Endothelial cell of umbilical vein (primary cell): Measurements from ENCODE around the gene MRPS6. TPM values are rescaled to one million over a fixed set of nuclear protein-coding genes. Genes with fewer than 3 reads are reported as not detected.

ENCODE experiments used
- BruUV-seq: library from RNA; stranded (reverse); fragments of 400-500 nt; replicated peaks from 2 replicates; lab custom pipeline; 2021; lab: Mats Ljungman, UMichigan
- CTCF ChIA-PET: fragments of 300-600, 350-600 bp; sonication (Branson Sonifier 250); formaldehyde crosslinking; loops from one replicate; lab custom pipeline; 2021; ENCODE audit warnings: antibody characterized with exemption, inconsistent platforms; lab: Charles Lee
- POLR2A ChIA-PET: fragments of 300-600, 350-600 bp; sonication (Branson Sonifier 250); formaldehyde crosslinking; loops from one replicate; lab custom pipeline; 2021; ENCODE audit warnings: antibody characterized with exemption, inconsistent platforms; lab: Charles Lee
- DNase-seq: peaks from one replicate; pipeline ENCODE4 v3.0.0-alpha.2; 2011; ENCODE audit warnings: low read depth, low spot score
- FAIRE-seq: peaks from 2 replicates; lab custom pipeline; 2011; peaks lifted over from hg19 to GRCh38; lab: Jason Lieb, UNC
- H2AFZ ChIP-seq: 2 replicates; pipeline ENCODE4 v1.6.0; 2012; ENCODE audit warnings: low read depth, low read length, control low read depth, inconsistent platforms
- H3K27ac ChIP-seq: 2 replicates; pipeline ENCODE4 v1.5.1; 2011; ENCODE audit warnings: low read depth, mild to moderate bottlenecking, control low read depth, low read length, moderate library complexity; ENCODE audit not compliant: insufficient read depth
- H3K27me3 ChIP-seq, 2 experiments: 2 replicates each; pipeline versions ENCODE4 v1.6.0 to v1.6.1; 2011; ENCODE audit warnings: low read length in 2 of 2, mixed read lengths in 1 of 2; ENCODE audit not compliant: control insufficient read depth in 2 of 2, insufficient read depth in 2 of 2
- H3K36me3 ChIP-seq, 2 experiments: 2 replicates in 1 of 2; 3 replicates in 1 of 2; pipeline ENCODE4 v1.5.1; 2011; ENCODE audit warnings: low read length in 2 of 2, mild to moderate bottlenecking in 1 of 2, moderate library complexity in 1 of 2; ENCODE audit not compliant: control insufficient read depth in 2 of 2, insufficient read depth in 2 of 2; ENCODE audit errors: extremely low read depth in 1 of 2
- H3K4me1 ChIP-seq: 3 replicates; pipeline ENCODE4 v1.5.1; 2011; ENCODE audit warnings: mild to moderate bottlenecking, low read length; ENCODE audit not compliant: control insufficient read depth, insufficient read depth; ENCODE audit errors: extremely low read depth
- H3K4me2 ChIP-seq: 2 replicates; pipeline ENCODE4 v1.6.1; 2011; ENCODE audit warnings: low read length, control low read depth, mixed read lengths; ENCODE audit not compliant: insufficient read depth
- H3K4me3 ChIP-seq, 3 experiments: fragments of 200-600 bp in 1 of 3; sonication (generic), shearing (Covaris generic) in 1 of 3; replicated peaks in 1 of 3; 2 replicates each; pipeline ENCODE4 v1.5.1; 2011 to 2016; ENCODE audit warnings: control low read depth in 3 of 3, low read length in 3 of 3, mild to moderate bottlenecking in 2 of 3, inconsistent platforms in 1 of 3, low read depth in 1 of 3, moderate library complexity in 1 of 3; ENCODE audit not compliant: insufficient read depth in 1 of 3
- H3K79me2 ChIP-seq: 2 replicates; pipeline ENCODE4 v1.6.0; 2012; ENCODE audit warnings: low read length, inconsistent platforms; ENCODE audit not compliant: control insufficient read depth, insufficient read depth
- H3K9ac ChIP-seq: replicated peaks from 2 replicates; pipeline ENCODE3; 2011; ENCODE audit warnings: low read length, control low read depth; ENCODE audit not compliant: insufficient read depth; ENCODE audit errors: extremely low read depth
- H3K9me1 ChIP-seq: replicated peaks from 3 replicates; pipeline ENCODE4 v1.6.0; 2011; ENCODE audit warnings: mild to moderate bottlenecking, low read length; ENCODE audit not compliant: control insufficient read depth, insufficient read depth; ENCODE audit errors: extremely low read depth
- H3K9me3 ChIP-seq: replicated peaks from 2 replicates; pipeline ENCODE4 v1.5.1; 2012; ENCODE audit warnings: low read length, inconsistent platforms; ENCODE audit not compliant: control insufficient read depth, insufficient read depth
- H4K20me1 ChIP-seq: replicated peaks from 2 replicates; pipeline ENCODE3; 2011; ENCODE audit warnings: mild to moderate bottlenecking, low read length; ENCODE audit not compliant: control insufficient read depth, insufficient read depth; ENCODE audit errors: extremely low read depth
- CTCF ChIP-seq, 2 donors: IDR thresholded peaks; 1 replicate in 1 of 2; 2 replicates in 1 of 2; pipeline ENCODE4 v1.5.1; 2011; ENCODE audit warnings: low read length in 2 of 2, mild to moderate bottlenecking in 2 of 2, moderate library complexity in 2 of 2, control low read depth in 1 of 2, inconsistent platforms in 1 of 2, low read depth in 1 of 2; ENCODE audit not compliant: insufficient read depth in 1 of 2; ENCODE audit errors: extremely low read depth in 1 of 2
- EZH2 ChIP-seq: IDR thresholded peaks from 2 replicates; pipeline ENCODE4 v1.6.1; 2012; ENCODE audit warnings: borderline replicate concordance, low read depth, mild to moderate bottlenecking, moderate library complexity, low read length, inconsistent platforms; ENCODE audit not compliant: severe bottlenecking
- FOS ChIP-seq: IDR thresholded peaks from 2 replicates; pipeline ENCODE4 v1.6.1; 2011; ENCODE audit warnings: mild to moderate bottlenecking, low read length, moderate library complexity, borderline replicate concordance; ENCODE audit not compliant: insufficient read depth
- GATA2 ChIP-seq: IDR thresholded peaks from 2 replicates; pipeline ENCODE4 v1.7.0; 2011; ENCODE audit warnings: low read depth, mild to moderate bottlenecking, moderate library complexity, mixed read lengths, low read length; ENCODE audit not compliant: insufficient read length, insufficient read depth
- JUN ChIP-seq: IDR thresholded peaks from 2 replicates; pipeline ENCODE4 v1.6.1; 2011; ENCODE audit warnings: borderline replicate concordance, low read depth; ENCODE audit not compliant: insufficient read length, insufficient read depth
- MAX ChIP-seq: IDR thresholded peaks from 2 replicates; pipeline ENCODE4 v1.6.1; 2011; ENCODE audit not compliant: insufficient read depth, insufficient read length
- MYC ChIP-seq: IDR thresholded peaks from one replicate; pipeline ENCODE4 v1.6.1; 2011; ENCODE audit warnings: mild to moderate bottlenecking, low read depth, low read length
- POLR2A ChIP-seq: IDR thresholded peaks from 2 replicates; pipeline ENCODE4 v1.6.1; 2012; ENCODE audit warnings: low read depth, mild to moderate bottlenecking, control low read depth, low read length
- POLR2AphosphoS5 ChIP-seq: IDR thresholded peaks from 2 replicates; pipeline ENCODE4 v1.6.1; 2012; ENCODE audit warnings: low read depth, mild to moderate bottlenecking, control low read depth, low read length, moderate library complexity; ENCODE audit not compliant: insufficient read depth
- dilution Hi-C: fragments of 300-500 bp; cut with MboI; formaldehyde crosslinking; loops from one replicate; pipeline ENCODE4 v1.15.0; 2019; ENCODE audit warnings: low sequenced_read_pairs; ENCODE audit not compliant: extremely low pct_ligation_motif_present
- intact Hi-C: fragments of 100-400 bp; cut with micrococcal nuclease; formaldehyde crosslinking; loops from one replicate; pipeline ENCODE4 v1.10.0; 2022
- polyA plus RNA-seq, 4 experiments: library from polyadenylated mRNA; depleted of rRNA in 3 of 4; stranded (reverse) in 3 of 4; unstranded in 1 of 4; fragments of >200 nt; gene quantifications; 2 replicates each; pipeline versions ENCODE4 v1.2.1 to v1.2.3, GENCODE V29; 2011 to 2012; ENCODE audit warnings: missing spikeins in 1 of 4
- total RNA-seq: library from RNA; stranded (reverse); gene quantifications from 2 replicates; pipeline ENCODE4 v1.2.3, GENCODE V29; 2021

The MRPS6 gene
- total and polyA plus RNA-seq, 2 donors (not counting 3 experiments of a cell fraction or from before 2014, with no cell fraction given) = 19.8 to 37.2 TPM

- no peaks in the 10 kb centered on the region for H3K36me3 ChIP-seq
- POLR2A ChIA-PET = no interaction called here
- H4K20me1 ChIP-seq = no peaks in the 10 kb centered on the region
- peaks cover 7% of the 10 kb centered on the region for H3K4me1 ChIP-seq
- no peak overlapping the region for H3K4me2 ChIP-seq
- H3K79me2 ChIP-seq = peaks cover 23% of the 10 kb centered on the region
- no TSS peak for BruUV-seq
- intact Hi-C loops = no loop called here
- FAIRE-seq (no peak), DNase-seq (no peak)
- H3K9ac ChIP-seq = no peak overlapping the region
- no peak overlapping the region for H3K4me3 ChIP-seq
- H3K27me3 ChIP-seq = no peaks in the 10 kb centered on the region
- no peaks in the 10 kb centered on the region for H3K9me3 ChIP-seq
- no peak overlapping the region for H3K27ac ChIP-seq
- dilution Hi-C loops = no loop called here
- CTCF ChIA-PET = interaction anchor here (0.8 to 1.8 kb wide), 3 partner anchors 14 to 270 kb away, joined by 3 to 6 read pairs (median 4); no protein-coding TSS in a partner anchor
- H3K9me1 ChIP-seq = no peaks in the 10 kb centered on the region
- TF ChIP-seq POLR2A (no peak), EZH2 (no peak), POLR2AphosphoS5 (no peak), FOS (no peak), MAX (no peak), GATA2 (no peak), JUN (no peak), MYC (no peak), CTCF (IDR thresholded peaks at IDR 0.05; ENCODE audit: extremely low read depth in 1 of 2, insufficient read depth in 1 of 2, low read depth in 1 of 2, low read length in 2 of 2) (no peak)
- no peak overlapping the region for H2AFZ ChIP-seq
Measured at GRCh38 chr21:34077888-34078287, 4.5 kb downstream of the MRPS6 start.
